ENCODE results near the gene UBR2.
"Not testable (repeated sequence)": the region's sequence is repeated elsewhere in the genome, so short reads cannot be mapped to it uniquely, and the experiment has no call there.

Gene UBR2

DNA sequence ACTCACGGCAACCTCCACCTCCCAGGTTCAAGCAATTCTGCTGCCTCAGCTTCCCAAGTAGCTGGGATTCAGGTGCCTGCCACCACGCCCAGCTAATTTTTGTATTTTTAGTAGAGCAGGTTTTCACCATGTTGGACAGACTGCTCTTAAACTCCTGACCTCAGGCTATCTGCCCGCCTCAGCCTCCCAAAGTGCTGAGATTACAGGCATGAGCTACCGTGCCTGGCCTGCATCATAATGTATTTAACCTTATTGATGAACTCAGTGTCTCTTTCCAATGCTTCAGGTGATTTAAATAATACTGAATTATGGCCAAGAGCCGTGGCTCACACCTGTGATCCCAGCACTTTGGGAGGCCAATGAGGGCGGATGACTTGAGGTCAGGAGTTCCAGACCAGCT is 4.6 kb upstream of the UBR2 start:
- H3K4me3 ChIP-seq (ENCODE audit: low read length); H3K27me3 ChIP-seq (ENCODE audit: control insufficient read depth, insufficient read depth, low read length); H3K36me3 ChIP-seq (ENCODE audit: control insufficient read depth, insufficient read depth, low read length); H3K9ac ChIP-seq (ENCODE audit: low read length); H3K9me3 ChIP-seq (ENCODE audit: control insufficient read depth, low read length): not testable (repeated sequence)
- H3K4me1 ChIP-seq (ENCODE audit: control insufficient read depth, insufficient read depth, low read length), result peaks cover 15% of the 10 kb centered on the region

DNA sequence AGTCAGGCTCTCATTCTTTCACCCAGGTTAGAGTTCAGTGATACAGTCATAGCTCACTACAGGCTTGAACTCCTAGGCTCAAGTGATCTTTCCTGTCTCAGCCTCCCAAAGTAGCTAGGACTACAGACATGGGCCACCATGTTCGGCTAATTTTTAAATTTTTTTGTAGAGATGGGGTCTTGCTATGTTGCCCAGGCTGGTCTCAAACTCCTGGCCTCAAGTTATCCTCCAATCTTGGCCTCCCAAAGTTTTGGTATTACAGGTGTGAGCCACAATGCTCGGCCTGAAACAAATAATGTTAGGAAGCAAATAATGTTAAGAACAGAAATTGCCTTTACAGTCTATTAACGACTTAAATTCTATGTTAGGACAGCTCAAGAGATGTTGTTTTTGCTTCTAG is 1.8 kb upstream of the UBR2 start:
- no peaks in the 10 kb centered on the region for H3K27me3 ChIP-seq (ENCODE audit: control insufficient read depth, insufficient read depth, low read length)
- no peaks in the 10 kb centered on the region for H3K9me3 ChIP-seq (ENCODE audit: control insufficient read depth, low read length)
- H3K4me3 ChIP-seq (ENCODE audit: low read length), result no peak overlapping the region
- peaks cover 11% of the 10 kb centered on the region for H3K4me1 ChIP-seq (ENCODE audit: control insufficient read depth, insufficient read depth, low read length)
- H3K9ac ChIP-seq (ENCODE audit: low read length), result no peak overlapping the region
- H3K36me3 ChIP-seq (ENCODE audit: control insufficient read depth, insufficient read depth, low read length), result no peaks in the 10 kb centered on the region

DNA sequence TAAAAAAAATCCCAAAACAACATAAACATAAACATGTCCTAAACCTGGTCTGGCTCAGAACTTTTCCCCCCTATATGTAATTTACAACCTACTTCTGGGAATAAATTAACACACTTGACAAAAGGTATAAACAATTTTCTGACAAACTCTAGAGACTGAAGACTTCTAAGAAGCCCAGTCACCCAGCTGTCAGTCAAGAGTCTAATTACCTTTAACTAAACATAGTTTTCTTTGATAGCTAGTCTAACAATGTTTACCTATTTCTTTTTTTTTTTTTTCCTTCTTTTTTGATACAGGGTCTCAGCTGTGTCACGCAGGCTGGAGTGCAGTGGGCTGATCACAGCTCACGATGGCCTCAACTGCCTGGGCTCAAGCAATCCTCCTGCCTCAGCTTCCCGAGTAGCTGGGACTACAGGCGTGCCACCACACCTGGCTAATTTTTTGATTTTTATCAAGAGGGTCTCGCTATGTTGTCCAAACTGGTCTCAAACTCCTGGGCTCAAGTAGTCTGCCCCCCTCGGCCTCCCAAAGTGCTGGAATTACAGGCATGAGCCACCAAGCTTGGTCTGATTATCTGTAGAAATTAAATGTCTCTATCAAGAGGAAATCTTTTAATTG is 932 bp upstream of the UBR2 start:
- H3K4me3 ChIP-seq (ENCODE audit: low read length), result no peak overlapping the region
- H3K36me3 ChIP-seq (ENCODE audit: control insufficient read depth, insufficient read depth, low read length), result no peaks in the 10 kb centered on the region

GRCh38 chr6:42564506-42564825 is 637 bp downstream of the UBR2 start:
- H3K9me3 ChIP-seq (ENCODE audit: control insufficient read depth, low read length), result no peaks in the 10 kb centered on the region
- H3K4me1 ChIP-seq (ENCODE audit: control insufficient read depth, insufficient read depth, low read length), result peaks cover 12% of the 10 kb centered on the region
- peak overlapping the region; percentile 84 for H3K9ac ChIP-seq (ENCODE audit: low read length)
- H3K27me3 ChIP-seq (ENCODE audit: control insufficient read depth, insufficient read depth, low read length), result no peaks in the 10 kb centered on the region
- no peaks in the 10 kb centered on the region for H3K36me3 ChIP-seq (ENCODE audit: control insufficient read depth, insufficient read depth, low read length)
- peak overlapping the region; percentile 60 for H3K4me3 ChIP-seq (ENCODE audit: low read length)

More for the DNA sequence above, 932 bp upstream of the UBR2 start:
- Histone ChIP-seq H3K9me3 (ENCODE audit: control insufficient read depth, low read length) (no peaks in the 10 kb centered on the region), H3K4me1 (ENCODE audit: control insufficient read depth, insufficient read depth, low read length) (peaks cover 12% of the 10 kb centered on the region), H3K27me3 (ENCODE audit: control insufficient read depth, insufficient read depth, low read length) (no peaks in the 10 kb centered on the region), H3K9ac (ENCODE audit: low read length) (no peak overlapping the region)

DNA sequence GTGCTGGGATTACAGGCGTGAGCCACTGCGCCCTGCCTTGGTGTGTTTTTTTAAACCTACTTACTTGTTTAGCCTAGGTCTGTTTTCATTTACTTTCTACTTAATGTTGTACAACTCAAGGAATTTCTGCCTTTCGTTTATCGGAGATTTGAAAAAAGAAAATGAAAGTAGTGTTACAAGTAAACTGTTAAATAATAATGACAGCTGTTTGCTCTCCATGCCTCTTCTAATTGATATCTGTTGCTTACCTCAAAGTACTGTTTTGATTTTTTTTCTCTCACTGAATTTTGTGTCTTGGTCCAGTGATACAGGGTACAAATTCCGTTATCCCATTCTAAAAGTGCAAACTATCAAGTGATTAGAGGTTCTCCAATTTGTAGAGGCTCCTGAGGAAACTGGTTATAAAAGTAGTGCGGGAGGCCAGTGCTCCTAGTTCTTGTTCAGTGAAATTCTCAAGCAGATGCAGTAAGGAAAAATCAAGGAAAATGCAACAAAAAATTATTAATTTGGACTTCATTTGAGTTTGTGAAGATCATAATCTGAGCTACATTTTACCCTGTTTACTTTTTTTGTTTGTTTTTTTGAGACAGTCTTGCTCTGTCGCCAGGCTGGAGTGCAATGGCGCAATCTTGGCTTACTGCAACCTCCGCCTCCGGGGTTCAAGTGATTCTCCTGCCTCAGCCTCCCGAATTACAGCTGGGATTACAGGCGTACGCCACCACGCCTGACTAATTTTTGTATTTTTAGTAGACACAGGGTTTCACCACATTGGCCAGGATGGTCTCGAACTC is 2.2 kb downstream of the UBR2 start:
- Histone ChIP-seq H3K36me3 (ENCODE audit: control insufficient read depth, insufficient read depth, low read length) (no peaks in the 10 kb centered on the region), H3K4me1 (ENCODE audit: control insufficient read depth, insufficient read depth, low read length) (peaks cover 12% of the 10 kb centered on the region), H3K4me3 (ENCODE audit: low read length) (peak overlapping the region; percentile 60), H3K9me3 (ENCODE audit: control insufficient read depth, low read length) (no peaks in the 10 kb centered on the region), H3K9ac (ENCODE audit: low read length) (peak overlapping the region; percentile 84), H3K27me3 (ENCODE audit: control insufficient read depth, insufficient read depth, low read length) (no peaks in the 10 kb centered on the region)

GRCh38 chr6:42566614-42567208 is 2.9 kb downstream of the UBR2 start:
- Histone ChIP-seq H3K9me3 (ENCODE audit: control insufficient read depth, low read length) (no peaks in the 10 kb centered on the region), H3K9ac (ENCODE audit: low read length) (peak overlapping the region; percentile 23), H3K4me3 (ENCODE audit: low read length) (no peak overlapping the region), H3K36me3 (ENCODE audit: control insufficient read depth, insufficient read depth, low read length) (no peaks in the 10 kb centered on the region), H3K27me3 (ENCODE audit: control insufficient read depth, insufficient read depth, low read length) (no peaks in the 10 kb centered on the region), H3K4me1 (ENCODE audit: control insufficient read depth, insufficient read depth, low read length) (peaks cover 12% of the 10 kb centered on the region)

- not testable (repeated sequence) for H3K9me3 ChIP-seq (ENCODE audit: control insufficient read depth, low read length); H3K36me3 ChIP-seq (ENCODE audit: control insufficient read depth, insufficient read depth, low read length); H3K4me3 ChIP-seq (ENCODE audit: low read length); H3K27me3 ChIP-seq (ENCODE audit: control insufficient read depth, insufficient read depth, low read length)
- peaks cover 12% of the 10 kb centered on the region for H3K4me1 ChIP-seq (ENCODE audit: control insufficient read depth, insufficient read depth, low read length)
- peak overlapping the region; percentile 23 for H3K9ac ChIP-seq (ENCODE audit: low read length)
Measured at GRCh38 chr6:42567237-42567636, 3.4 kb downstream of the UBR2 start.

GRCh38 chr6:42569102-42570028 is 5.5 kb downstream of the UBR2 start:
- Histone ChIP-seq H3K36me3 (ENCODE audit: control insufficient read depth, insufficient read depth, low read length) (no peaks in the 10 kb centered on the region), H3K9ac (ENCODE audit: low read length) (no peak overlapping the region), H3K9me3 (ENCODE audit: control insufficient read depth, low read length) (no peaks in the 10 kb centered on the region), H3K4me1 (ENCODE audit: control insufficient read depth, insufficient read depth, low read length) (peaks cover 12% of the 10 kb centered on the region), H3K4me3 (ENCODE audit: low read length) (no peak overlapping the region), H3K27me3 (ENCODE audit: control insufficient read depth, insufficient read depth, low read length) (no peaks in the 10 kb centered on the region)

- Histone ChIP-seq H3K9me3 (ENCODE audit: control insufficient read depth, low read length) (no peaks in the 10 kb centered on the region), H3K4me3 (ENCODE audit: low read length) (no peak overlapping the region), H3K4me1 (ENCODE audit: control insufficient read depth, insufficient read depth, low read length) (peaks cover 3% of the 10 kb centered on the region), H3K36me3 (ENCODE audit: control insufficient read depth, insufficient read depth, low read length) (no peaks in the 10 kb centered on the region), H3K27me3 (ENCODE audit: control insufficient read depth, insufficient read depth, low read length) (no peaks in the 10 kb centered on the region), H3K9ac (ENCODE audit: low read length) (no peak overlapping the region)
Measured at GRCh38 chr6:42571611-42572342, 7.9 kb downstream of the UBR2 start.

GRCh38 chr6:42572523-42572922 is 8.7 kb downstream of the UBR2 start:
- Histone ChIP-seq H3K4me3 (ENCODE audit: low read length) (no peak overlapping the region), H3K27me3 (ENCODE audit: control insufficient read depth, insufficient read depth, low read length) (no peaks in the 10 kb centered on the region), H3K36me3 (ENCODE audit: control insufficient read depth, insufficient read depth, low read length) (no peaks in the 10 kb centered on the region), H3K4me1 (ENCODE audit: control insufficient read depth, insufficient read depth, low read length) (no peaks in the 10 kb centered on the region), H3K9ac (ENCODE audit: low read length) (no peak overlapping the region), H3K9me3 (ENCODE audit: control insufficient read depth, low read length) (no peaks in the 10 kb centered on the region)

DNA sequence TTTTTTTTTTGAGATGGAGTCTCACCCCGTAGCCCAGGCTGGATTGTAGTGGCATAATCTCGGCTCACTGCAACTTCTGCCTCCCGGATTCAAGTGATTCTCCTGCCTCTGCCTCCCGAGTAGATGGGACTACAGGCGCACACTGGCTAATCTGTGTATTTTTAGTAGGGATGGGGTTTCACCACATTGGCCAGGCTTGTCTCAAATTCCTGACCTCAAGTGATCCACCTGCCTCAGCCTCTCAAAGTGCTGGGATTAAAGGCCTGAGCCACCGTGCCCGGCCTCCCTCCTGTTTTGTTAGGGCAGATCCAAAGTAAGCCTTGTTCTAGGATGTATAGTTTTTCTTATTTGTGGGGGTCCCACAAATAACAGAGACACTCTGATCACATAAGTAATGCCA is 12.7 kb downstream of the UBR2 start:
- not testable (repeated sequence) for H3K9me3 ChIP-seq (ENCODE audit: control insufficient read depth, low read length); H3K4me3 ChIP-seq (ENCODE audit: low read length); H3K4me1 ChIP-seq (ENCODE audit: control insufficient read depth, insufficient read depth, low read length); H3K9ac ChIP-seq (ENCODE audit: low read length); H3K27me3 ChIP-seq (ENCODE audit: control insufficient read depth, insufficient read depth, low read length); H3K36me3 ChIP-seq (ENCODE audit: control insufficient read depth, insufficient read depth, low read length)
